CD4-positive, alpha-beta T cell treated with Interleukin-15 for 1 hour (primary cell): Measurements from ENCODE around the gene GFI1.

Experiments
- DNase-seq: peaks from one replicate; pipeline ENCODE4 v3.0.0-alpha.2; 2020

Gene GFI1

GRCh38 chr1:92487078-92487605 lies 417 bp upstream of the GFI1 start:
- DNase-seq: no peak

GRCh38 chr1:92485381-92486250 lies 1.1 kb downstream of the GFI1 start:
- peak; percentile 75 for DNase-seq

- DNase-seq: peak; percentile 41
These were observed 2.0 kb downstream of the GFI1 start for GRCh38 chr1:92484472-92485380.

GRCh38 chr1:92483610-92484471 lies 2.9 kb downstream of the GFI1 start:
- DNase-seq: peak; percentile 31

GRCh38 chr1:92482665-92483609 lies 3.8 kb downstream of the GFI1 start:
- DNase-seq: no peak

- no peak for DNase-seq
These were observed 4.6 kb downstream of the GFI1 start for GRCh38 chr1:92481971-92482664.

GRCh38 chr1:92481599-92481925 lies 5.2 kb downstream of the GFI1 start:
- DNase-seq: no peak

GRCh38 chr1:92480813-92481598 lies 5.7 kb downstream of the GFI1 start:
- DNase-seq: no peak

- DNase-seq: no peak
These were observed 6.4 kb downstream of the GFI1 start for GRCh38 chr1:92480200-92480812.

- DNase-seq: no peak
These were observed 7.1 kb downstream of the GFI1 start for GRCh38 chr1:92479587-92479986.

GRCh38 chr1:92478393-92478792 lies 8.3 kb downstream of the GFI1 start:
- no peak for DNase-seq

- peak; percentile 75 for DNase-seq
These were observed 10.6 kb downstream of the GFI1 start for GRCh38 chr1:92476071-92476631.

- DNase-seq: no peak
These were observed 11.7 kb downstream of the GFI1 start for GRCh38 chr1:92475029-92475428.

- no peak for DNase-seq
These were observed 12.8 kb downstream of the GFI1 start for GRCh38 chr1:92473781-92474495.

- DNase-seq: no peak
These were observed 16.5 kb downstream of the GFI1 start for GRCh38 chr1:92470216-92470615.

GRCh38 chr1:92466683-92467352 lies 19.9 kb downstream of the GFI1 start:
- no peak for DNase-seq

- no peak for DNase-seq
These were observed 21.5 kb downstream of the GFI1 start for GRCh38 chr1:92465256-92465647.
